D721Med (cell line): Measurements from ENCODE around the gene TSKU.
A peak's percentile ranks its signal among the peaks of the same experiment; 100 is the strongest.

ENCODE experiments used
- DNase-seq: peaks from one replicate; pipeline ENCODE4 v3.0.0; 2011; ENCODE audit warnings: low spot score; ENCODE audit not compliant: insufficient read length
- FAIRE-seq: peaks from 2 replicates; lab custom pipeline; 2011; peaks lifted over from hg19 to GRCh38; lab: Jason Lieb, UNC
- TF ChIP-seq, protein P1 (sequence below): IDR thresholded peaks from 2 replicates; pipeline ENCODE4 v1.5.1; 2012; ENCODE audit warnings: mild to moderate bottlenecking, control low read depth; ENCODE audit not compliant: insufficient read depth; ENCODE audit errors: missing control alignments

The TSKU gene

DNA sequence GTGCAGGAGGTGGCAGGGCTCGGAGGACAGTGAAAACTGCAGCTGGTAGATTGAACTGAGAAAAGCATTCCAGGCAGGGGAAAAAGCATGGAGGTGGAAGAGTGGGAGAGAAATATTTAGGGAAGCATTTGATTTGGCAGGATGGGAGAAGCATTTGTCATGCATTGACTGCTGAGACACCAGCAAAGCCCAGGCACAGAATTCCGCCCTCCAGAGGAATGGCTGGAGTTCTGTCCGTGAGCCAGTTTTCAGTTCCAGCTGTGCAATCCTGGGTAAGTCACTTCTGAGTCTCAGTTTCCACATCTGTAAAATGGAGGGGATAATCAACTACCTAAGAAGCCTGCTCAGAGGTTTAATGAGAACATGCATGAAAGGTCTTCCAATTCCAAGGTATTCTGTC lies 4.3 kb upstream of the TSKU start:
- FAIRE-seq (no peak), DNase-seq (no peak)
- TF ChIP-seq, protein P1, sequence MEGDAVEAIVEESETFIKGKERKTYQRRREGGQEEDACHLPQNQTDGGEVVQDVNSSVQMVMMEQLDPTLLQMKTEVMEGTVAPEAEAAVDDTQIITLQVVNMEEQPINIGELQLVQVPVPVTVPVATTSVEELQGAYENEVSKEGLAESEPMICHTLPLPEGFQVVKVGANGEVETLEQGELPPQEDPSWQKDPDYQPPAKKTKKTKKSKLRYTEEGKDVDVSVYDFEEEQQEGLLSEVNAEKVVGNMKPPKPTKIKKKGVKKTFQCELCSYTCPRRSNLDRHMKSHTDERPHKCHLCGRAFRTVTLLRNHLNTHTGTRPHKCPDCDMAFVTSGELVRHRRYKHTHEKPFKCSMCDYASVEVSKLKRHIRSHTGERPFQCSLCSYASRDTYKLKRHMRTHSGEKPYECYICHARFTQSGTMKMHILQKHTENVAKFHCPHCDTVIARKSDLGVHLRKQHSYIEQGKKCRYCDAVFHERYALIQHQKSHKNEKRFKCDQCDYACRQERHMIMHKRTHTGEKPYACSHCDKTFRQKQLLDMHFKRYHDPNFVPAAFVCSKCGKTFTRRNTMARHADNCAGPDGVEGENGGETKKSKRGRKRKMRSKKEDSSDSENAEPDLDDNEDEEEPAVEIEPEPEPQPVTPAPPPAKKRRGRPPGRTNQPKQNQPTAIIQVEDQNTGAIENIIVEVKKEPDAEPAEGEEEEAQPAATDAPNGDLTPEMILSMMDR: no peak

DNA sequence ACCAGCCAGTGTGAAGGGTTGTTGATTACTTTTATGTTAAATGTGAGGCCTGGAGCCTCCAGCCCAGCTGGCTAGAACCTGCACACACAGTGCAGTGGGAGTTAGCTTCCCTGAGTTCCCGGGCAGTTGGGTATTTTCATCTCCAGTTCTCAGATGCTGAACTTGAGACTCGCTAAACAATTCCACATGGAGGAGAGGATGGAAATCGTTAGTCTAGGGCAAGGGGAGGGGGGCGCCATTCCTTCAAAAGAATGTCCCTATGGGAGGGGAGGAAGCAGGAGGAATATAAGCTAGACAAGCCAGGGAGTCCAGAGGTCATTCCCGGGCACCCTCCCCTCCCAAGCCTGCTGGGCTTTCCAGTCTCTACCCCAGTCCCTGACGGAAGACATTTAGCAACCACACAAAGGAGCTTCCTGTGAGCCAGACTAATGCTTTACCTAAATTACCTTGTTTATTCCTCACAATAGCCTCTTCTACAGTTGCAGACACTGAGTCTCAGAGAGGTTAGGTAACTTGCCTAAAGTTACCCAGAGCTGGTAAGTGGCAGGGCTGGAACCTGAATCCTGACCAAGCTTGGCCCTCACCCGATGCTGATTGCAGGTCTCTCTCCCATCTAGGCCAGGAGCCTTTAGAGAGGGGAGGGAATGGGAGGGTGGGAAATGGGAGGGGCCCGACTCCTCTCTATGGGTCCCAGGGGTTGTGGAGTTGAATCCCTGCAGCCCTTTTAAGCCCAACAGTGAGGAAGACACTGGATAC lies 1.9 kb upstream of the TSKU start:
- TF ChIP-seq, protein P1: no peak
- DNase-seq (no peak), FAIRE-seq (no peak)

DNA sequence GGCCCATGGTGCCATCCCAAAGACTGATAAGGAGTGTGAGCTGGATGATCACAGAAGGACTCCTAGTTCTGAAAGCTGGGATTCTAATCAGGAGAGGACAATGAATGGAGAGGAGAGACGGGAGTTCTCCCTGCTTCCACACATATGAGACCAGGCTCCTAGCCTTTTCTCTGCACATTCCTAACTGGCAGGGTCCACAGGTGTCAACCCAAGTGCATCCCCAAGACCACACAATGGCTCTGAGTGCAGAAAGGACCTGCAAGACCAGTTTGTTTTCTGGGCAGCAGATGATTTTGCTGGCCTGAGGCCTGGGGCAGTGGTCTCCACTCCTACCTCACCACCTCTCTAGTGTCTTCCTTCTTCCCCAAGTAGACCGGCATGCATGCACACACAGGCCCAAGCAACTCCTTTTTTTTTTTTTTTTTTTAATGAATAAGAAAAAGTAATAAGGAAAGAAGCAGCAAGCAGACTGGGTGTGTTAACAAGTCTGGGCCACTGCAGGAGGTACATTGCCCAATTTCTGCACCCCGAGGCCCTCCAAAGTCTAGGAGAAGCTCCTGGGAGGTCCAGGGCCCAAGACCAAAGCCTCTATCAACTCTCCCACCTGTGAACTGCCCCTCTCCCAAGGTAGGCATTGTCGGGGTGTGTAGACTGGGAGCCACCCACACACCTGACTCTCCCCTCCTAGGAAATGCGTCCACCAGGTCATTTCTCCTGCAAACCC lies 1.2 kb upstream of the TSKU start:
- TF ChIP-seq, protein P1: no peak
- FAIRE-seq: no peak
- no peak for DNase-seq

DNA sequence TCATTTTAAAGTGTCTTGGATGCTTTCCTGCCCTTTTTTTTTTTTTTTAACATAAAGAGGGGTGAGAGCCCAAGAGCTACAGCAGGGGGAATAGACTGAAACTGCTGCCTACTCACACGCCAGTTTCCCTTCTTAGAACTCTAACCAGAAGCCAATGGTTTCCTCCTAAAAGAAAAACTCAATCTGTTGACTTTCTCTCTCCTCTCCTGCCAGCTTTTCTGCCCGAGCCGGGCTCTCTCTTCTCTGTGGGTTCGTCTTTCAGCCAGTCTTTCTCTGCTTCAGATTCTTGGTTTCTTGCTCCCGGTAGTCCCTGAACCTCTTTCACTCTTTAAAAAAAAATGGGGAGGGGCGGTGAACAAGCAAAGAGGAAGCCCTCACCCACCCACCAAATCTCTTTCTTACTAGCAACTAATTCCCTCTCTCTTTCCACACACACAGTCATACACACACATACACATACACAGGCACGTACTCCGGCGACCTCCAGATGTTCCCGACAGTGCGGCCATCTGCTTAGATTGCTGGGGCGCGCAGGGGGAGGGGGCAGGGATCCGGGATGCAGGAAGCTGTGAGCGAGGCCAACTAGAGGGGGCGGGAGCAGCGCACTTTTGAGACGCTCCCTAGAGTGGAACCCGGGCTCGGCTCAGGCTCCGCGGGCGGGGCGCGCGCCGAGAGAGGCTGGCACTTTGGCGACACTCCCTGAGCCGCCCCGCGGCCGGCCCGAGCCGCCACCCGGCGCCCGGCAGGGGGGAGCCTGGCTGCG lies 444 bp upstream of the TSKU start:
- DNase-seq: peak; percentile 81
- TF ChIP-seq, protein P1: no peak
- FAIRE-seq: no peak

DNA sequence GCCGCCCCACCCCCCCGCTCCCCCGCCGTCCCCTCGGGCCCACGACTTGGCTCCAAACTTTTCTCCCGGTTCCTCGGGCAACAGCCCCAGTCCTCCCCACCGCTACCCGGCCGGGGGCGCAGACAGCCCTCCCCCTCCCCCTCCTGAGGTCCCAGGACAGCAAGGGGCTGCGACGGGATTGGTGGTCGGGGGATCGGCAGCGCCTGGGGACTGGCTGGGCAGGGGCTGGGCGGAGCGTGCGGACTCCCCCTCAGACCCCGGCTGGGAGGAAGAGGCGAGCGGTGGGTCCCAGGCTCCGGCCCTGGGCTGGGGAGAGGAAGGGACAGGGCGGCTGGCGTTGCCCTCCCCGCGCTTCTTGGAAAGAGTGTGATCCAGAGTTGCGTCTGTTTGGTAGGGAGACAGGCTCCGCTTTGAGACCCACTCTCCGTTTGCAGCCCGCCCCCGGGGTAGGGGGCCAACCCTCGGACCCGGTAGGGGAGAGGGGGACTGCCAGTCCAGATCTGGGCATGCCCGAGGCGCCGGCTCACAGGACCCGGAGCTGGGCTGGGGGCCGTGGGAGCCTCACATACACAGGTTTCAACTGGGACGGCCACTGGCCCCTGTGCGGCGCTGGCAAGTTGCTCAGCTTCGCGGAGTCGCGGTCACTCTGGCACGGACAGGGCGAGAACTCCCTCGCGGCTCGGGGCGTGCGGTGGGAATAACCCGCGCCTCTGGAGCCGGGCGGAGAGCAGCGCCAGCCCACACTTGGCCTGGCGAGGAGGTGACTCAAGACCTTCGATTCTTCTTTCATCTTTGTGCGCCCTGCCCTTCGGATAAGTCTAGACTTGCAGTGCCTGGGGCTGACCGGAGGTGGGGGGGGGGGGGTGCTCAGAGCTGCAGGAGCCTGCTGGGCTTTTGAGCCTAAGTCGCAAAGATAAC lies 999 bp downstream of the TSKU start:
- DNase-seq (no peak), FAIRE-seq (no peak)
- TF ChIP-seq, protein P1: no peak

DNA sequence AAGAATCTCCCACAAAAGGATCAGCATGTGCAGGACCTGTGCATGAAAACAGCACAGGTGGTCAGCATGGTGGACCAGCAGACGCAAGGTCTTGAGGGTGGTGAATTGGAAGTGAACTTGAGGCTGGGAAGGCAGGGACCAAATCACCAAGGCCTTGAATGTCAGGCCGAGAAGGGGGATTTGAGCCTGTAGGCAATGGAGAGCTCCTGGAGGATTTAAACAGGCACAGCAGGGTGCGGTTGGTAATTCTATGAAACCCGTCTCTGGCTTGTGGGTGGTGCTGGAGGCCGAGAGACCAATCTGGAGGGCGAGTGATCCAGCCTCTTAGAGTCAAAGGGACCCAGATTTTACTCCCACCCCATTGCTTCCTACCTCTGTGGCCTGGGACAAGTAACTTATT lies 2.4 kb downstream of the TSKU start:
- DNase-seq: peak; percentile 76
- no peak for FAIRE-seq
- TF ChIP-seq, protein P1: no peak
